Endothelial cell of umbilical vein (primary cell): ENCODE data around the gene MAGEB17. TPM values are rescaled to one million over a fixed set of nuclear protein-coding genes. Genes with fewer than 3 reads are reported as not detected.

Experiments used
- BruUV-seq: library from RNA; stranded (reverse); fragments of 400-500 nt; replicated peaks from 2 replicates; lab custom pipeline; 2021; lab: Mats Ljungman, UMichigan
- CTCF ChIA-PET: fragments of 300-600, 350-600 bp; sonication (Branson Sonifier 250); formaldehyde crosslinking; loops from one replicate; lab custom pipeline; 2021; ENCODE audit warnings: antibody characterized with exemption, inconsistent platforms; lab: Charles Lee
- POLR2A ChIA-PET: fragments of 300-600, 350-600 bp; sonication (Branson Sonifier 250); formaldehyde crosslinking; loops from one replicate; lab custom pipeline; 2021; ENCODE audit warnings: antibody characterized with exemption, inconsistent platforms; lab: Charles Lee
- DNase-seq: peaks from one replicate; pipeline ENCODE4 v3.0.0-alpha.2; 2011; ENCODE audit warnings: low read depth, low spot score
- FAIRE-seq: peaks from 2 replicates; lab custom pipeline; 2011; peaks lifted over from hg19 to GRCh38; lab: Jason Lieb, UNC
- H2AFZ ChIP-seq: 2 replicates; pipeline ENCODE4 v1.6.0; 2012; ENCODE audit warnings: low read depth, low read length, control low read depth, inconsistent platforms
- H3K27ac ChIP-seq: 2 replicates; pipeline ENCODE4 v1.5.1; 2011; ENCODE audit warnings: low read depth, mild to moderate bottlenecking, control low read depth, low read length, moderate library complexity; ENCODE audit not compliant: insufficient read depth
- H3K27me3 ChIP-seq, 2 experiments: 2 replicates each; pipeline versions ENCODE4 v1.6.0 to v1.6.1; 2011; ENCODE audit warnings: low read length in 2 of 2, mixed read lengths in 1 of 2; ENCODE audit not compliant: control insufficient read depth in 2 of 2, insufficient read depth in 2 of 2
- H3K36me3 ChIP-seq, 2 experiments: 2 replicates in 1 of 2; 3 replicates in 1 of 2; pipeline ENCODE4 v1.5.1; 2011; ENCODE audit warnings: low read length in 2 of 2, mild to moderate bottlenecking in 1 of 2, moderate library complexity in 1 of 2; ENCODE audit not compliant: control insufficient read depth in 2 of 2, insufficient read depth in 2 of 2; ENCODE audit errors: extremely low read depth in 1 of 2
- H3K4me1 ChIP-seq: 3 replicates; pipeline ENCODE4 v1.5.1; 2011; ENCODE audit warnings: mild to moderate bottlenecking, low read length; ENCODE audit not compliant: control insufficient read depth, insufficient read depth; ENCODE audit errors: extremely low read depth
- H3K4me2 ChIP-seq: 2 replicates; pipeline ENCODE4 v1.6.1; 2011; ENCODE audit warnings: low read length, control low read depth, mixed read lengths; ENCODE audit not compliant: insufficient read depth
- H3K4me3 ChIP-seq, 3 experiments: fragments of 200-600 bp in 1 of 3; sonication (generic), shearing (Covaris generic) in 1 of 3; replicated peaks in 1 of 3; 2 replicates each; pipeline ENCODE4 v1.5.1; 2011 to 2016; ENCODE audit warnings: control low read depth in 3 of 3, low read length in 3 of 3, mild to moderate bottlenecking in 2 of 3, inconsistent platforms in 1 of 3, low read depth in 1 of 3, moderate library complexity in 1 of 3; ENCODE audit not compliant: insufficient read depth in 1 of 3
- H3K79me2 ChIP-seq: 2 replicates; pipeline ENCODE4 v1.6.0; 2012; ENCODE audit warnings: low read length, inconsistent platforms; ENCODE audit not compliant: control insufficient read depth, insufficient read depth
- H3K9ac ChIP-seq: replicated peaks from 2 replicates; pipeline ENCODE3; 2011; ENCODE audit warnings: low read length, control low read depth; ENCODE audit not compliant: insufficient read depth; ENCODE audit errors: extremely low read depth
- H3K9me1 ChIP-seq: replicated peaks from 3 replicates; pipeline ENCODE4 v1.6.0; 2011; ENCODE audit warnings: mild to moderate bottlenecking, low read length; ENCODE audit not compliant: control insufficient read depth, insufficient read depth; ENCODE audit errors: extremely low read depth
- H3K9me3 ChIP-seq: replicated peaks from 2 replicates; pipeline ENCODE4 v1.5.1; 2012; ENCODE audit warnings: low read length, inconsistent platforms; ENCODE audit not compliant: control insufficient read depth, insufficient read depth
- H4K20me1 ChIP-seq: replicated peaks from 2 replicates; pipeline ENCODE3; 2011; ENCODE audit warnings: mild to moderate bottlenecking, low read length; ENCODE audit not compliant: control insufficient read depth, insufficient read depth; ENCODE audit errors: extremely low read depth
- CTCF ChIP-seq, 2 donors: IDR thresholded peaks; 1 replicate in 1 of 2; 2 replicates in 1 of 2; pipeline ENCODE4 v1.5.1; 2011; ENCODE audit warnings: low read length in 2 of 2, mild to moderate bottlenecking in 2 of 2, moderate library complexity in 2 of 2, control low read depth in 1 of 2, inconsistent platforms in 1 of 2, low read depth in 1 of 2; ENCODE audit not compliant: insufficient read depth in 1 of 2; ENCODE audit errors: extremely low read depth in 1 of 2
- EZH2 ChIP-seq: IDR thresholded peaks from 2 replicates; pipeline ENCODE4 v1.6.1; 2012; ENCODE audit warnings: borderline replicate concordance, low read depth, mild to moderate bottlenecking, moderate library complexity, low read length, inconsistent platforms; ENCODE audit not compliant: severe bottlenecking
- FOS ChIP-seq: IDR thresholded peaks from 2 replicates; pipeline ENCODE4 v1.6.1; 2011; ENCODE audit warnings: mild to moderate bottlenecking, low read length, moderate library complexity, borderline replicate concordance; ENCODE audit not compliant: insufficient read depth
- GATA2 ChIP-seq: IDR thresholded peaks from 2 replicates; pipeline ENCODE4 v1.7.0; 2011; ENCODE audit warnings: low read depth, mild to moderate bottlenecking, moderate library complexity, mixed read lengths, low read length; ENCODE audit not compliant: insufficient read length, insufficient read depth
- JUN ChIP-seq: IDR thresholded peaks from 2 replicates; pipeline ENCODE4 v1.6.1; 2011; ENCODE audit warnings: borderline replicate concordance, low read depth; ENCODE audit not compliant: insufficient read length, insufficient read depth
- MAX ChIP-seq: IDR thresholded peaks from 2 replicates; pipeline ENCODE4 v1.6.1; 2011; ENCODE audit not compliant: insufficient read depth, insufficient read length
- MYC ChIP-seq: IDR thresholded peaks from one replicate; pipeline ENCODE4 v1.6.1; 2011; ENCODE audit warnings: mild to moderate bottlenecking, low read depth, low read length
- POLR2A ChIP-seq: IDR thresholded peaks from 2 replicates; pipeline ENCODE4 v1.6.1; 2012; ENCODE audit warnings: low read depth, mild to moderate bottlenecking, control low read depth, low read length
- POLR2AphosphoS5 ChIP-seq: IDR thresholded peaks from 2 replicates; pipeline ENCODE4 v1.6.1; 2012; ENCODE audit warnings: low read depth, mild to moderate bottlenecking, control low read depth, low read length, moderate library complexity; ENCODE audit not compliant: insufficient read depth
- dilution Hi-C: fragments of 300-500 bp; cut with MboI; formaldehyde crosslinking; loops from one replicate; pipeline ENCODE4 v1.15.0; 2019; ENCODE audit warnings: low sequenced_read_pairs; ENCODE audit not compliant: extremely low pct_ligation_motif_present
- intact Hi-C: fragments of 100-400 bp; cut with micrococcal nuclease; formaldehyde crosslinking; loops from one replicate; pipeline ENCODE4 v1.10.0; 2022
- polyA plus RNA-seq, 4 experiments: library from polyadenylated mRNA; depleted of rRNA in 3 of 4; stranded (reverse) in 3 of 4; unstranded in 1 of 4; fragments of >200 nt; gene quantifications; 2 replicates each; pipeline versions ENCODE4 v1.2.1 to v1.2.3, GENCODE V29; 2011 to 2012; ENCODE audit warnings: missing spikeins in 1 of 4
- total RNA-seq: library from RNA; stranded (reverse); gene quantifications from 2 replicates; pipeline ENCODE4 v1.2.3, GENCODE V29; 2021

Gene MAGEB17
- total and polyA plus RNA-seq, 2 donors (not counting 3 experiments of a cell fraction or from before 2014, with no cell fraction given), result not detected

- FAIRE-seq (no peak), DNase-seq (no peak)
- Histone ChIP-seq H3K27ac (no peak overlapping the region), H3K9me1 (no peaks in the 10 kb centered on the region), H3K36me3 (no peaks in the 10 kb centered on the region), H3K4me2 (no peak overlapping the region), H3K9ac (no peak overlapping the region), H3K4me1 (no peaks in the 10 kb centered on the region), H3K79me2 (no peaks in the 10 kb centered on the region), H2AFZ (no peak overlapping the region), H3K27me3 (peaks cover 0 to 3% of the 10 kb centered on the region in 2 experiments), H3K4me3 (no peak overlapping the region), H4K20me1 (no peaks in the 10 kb centered on the region), H3K9me3 (no peaks in the 10 kb centered on the region)
- ChIA-PET POLR2A (no interaction called here), CTCF (no interaction called here)
- no TSS peak for BruUV-seq
- TF ChIP-seq CTCF (IDR thresholded peaks at IDR 0.05; ENCODE audit: extremely low read depth in 1 of 2, insufficient read depth in 1 of 2, low read depth in 1 of 2, low read length in 2 of 2) (no peak), MYC (no peak), EZH2 (no peak), GATA2 (no peak), POLR2A (no peak), POLR2AphosphoS5 (no peak), MAX (no peak), JUN (no peak), FOS (no peak)
- dilution Hi-C loops, result no loop called here
- intact Hi-C loops, result no loop called here
Measured at GRCh38 chrX:16199343-16199742, 32.1 kb downstream of the MAGEB17 start.
